VCaP (cell line): Measurements from ENCODE around the gene MAN1C1.
A peak's percentile ranks its signal among the peaks of the same experiment; 100 is the strongest.

Experiments
- H3K27ac ChIP-seq: fragments of 450-650 bp; 2 replicates; pipeline ENCODE4 v1.5.1; 2017
- CTCF ChIP-seq: fragments of 450-650 bp; conservative IDR thresholded peaks from 2 replicates; pipeline ENCODE4 v1.5.1; 2017; ENCODE audit warnings: mild to moderate bottlenecking, moderate library complexity

The MAN1C1 gene

GRCh38 chr1:25754470-25755181 is 138.0 kb downstream of the MAN1C1 start:
- no peak for TF ChIP-seq CTCF
- H3K27ac ChIP-seq = no peak overlapping the region

- TF ChIP-seq CTCF = no peak
- no peak overlapping the region for H3K27ac ChIP-seq
Observed at GRCh38 chr1:25755475-25756125, 139.0 kb downstream of the MAN1C1 start.

GRCh38 chr1:25756215-25756614 is 139.6 kb downstream of the MAN1C1 start:
- no peak overlapping the region for H3K27ac ChIP-seq

GRCh38 chr1:25757151-25757845 is 140.7 kb downstream of the MAN1C1 start:
- peak overlapping the region; percentile 14; the same call in 1 of the 2 replicates for H3K27ac ChIP-seq
- TF ChIP-seq CTCF = no peak

More at GRCh38 chr1:25756215-25756614, 139.6 kb downstream of the MAN1C1 start:
- TF ChIP-seq CTCF = no peak

GRCh38 chr1:25757846-25758185 is 141.2 kb downstream of the MAN1C1 start:
- TF ChIP-seq CTCF = no peak
- H3K27ac ChIP-seq = no peak overlapping the region

GRCh38 chr1:25758466-25759070 is 142.0 kb downstream of the MAN1C1 start:
- H3K27ac ChIP-seq = no peak overlapping the region
- no peak for TF ChIP-seq CTCF

- no peak for TF ChIP-seq CTCF
- H3K27ac ChIP-seq = no peak overlapping the region
Observed at GRCh38 chr1:25760122-25760719, 143.6 kb downstream of the MAN1C1 start.
